Panc1 (cell line): ENCODE results near the gene ALLC. TPM values are rescaled to one million over a fixed set of nuclear protein-coding genes. Genes with fewer than 3 reads are reported as not detected.

Source experiments
- ATAC-seq: fragments of 200-7000 bp; cut with Tn5 transposase; 2 replicates; pipeline ENCODE4 v1.9.1; 2020; ENCODE audit warnings: mild to moderate bottlenecking, moderate library complexity
- BruUV-seq: library from RNA; stranded (reverse); fragments of 400-500 nt; replicated peaks from 2 replicates; lab custom pipeline; 2021; lab: Mats Ljungman, UMichigan
- CTCF ChIA-PET: fragments of 300-600 bp; sonication (Branson Sonifier 250); formaldehyde crosslinking; loops from one replicate; lab custom pipeline; 2022; ENCODE audit warnings: antibody characterized with exemption; lab: Charles Lee
- POLR2A ChIA-PET: fragments of 300-600 bp; sonication (Branson Sonifier 250); formaldehyde crosslinking; loops from one replicate; lab custom pipeline; 2022; ENCODE audit warnings: antibody characterized with exemption; lab: Charles Lee
- DNase-seq: peaks from one replicate; pipeline ENCODE4 v3.0.0-alpha.2; 2010; ENCODE audit warnings: low read depth, low spot score
- H3K27ac ChIP-seq: 2 replicates; pipeline ENCODE4 v1.5.1; 2011; ENCODE audit warnings: mild to moderate bottlenecking, low read length, inconsistent platforms
- H3K27me3 ChIP-seq: fragments of 200-500 bp; sonication (Bioruptor generic); 2 replicates; pipeline ENCODE4 v1.6.0; 2014; ENCODE audit warnings: low read length, inconsistent platforms; ENCODE audit not compliant: control insufficient read depth, insufficient read depth
- H3K36me3 ChIP-seq: fragments of 200-500 bp; sonication (Bioruptor generic); 2 replicates; pipeline ENCODE4 v1.5.1; 2014; ENCODE audit warnings: inconsistent platforms, mild to moderate bottlenecking, low read length, moderate library complexity; ENCODE audit not compliant: control insufficient read depth, insufficient read depth
- H3K4me1 ChIP-seq: 2 replicates; pipeline ENCODE4 v1.5.1; 2011; ENCODE audit warnings: inconsistent platforms, mild to moderate bottlenecking, low read length, moderate library complexity; ENCODE audit not compliant: control insufficient read depth, insufficient read depth
- H3K4me3 ChIP-seq, 2 experiments: 2 replicates each; pipeline ENCODE4 v1.5.1; 2011 to 2012; ENCODE audit warnings: low read depth in 2 of 2, low read length in 2 of 2, mild to moderate bottlenecking in 2 of 2, inconsistent platforms in 1 of 2, moderate library complexity in 1 of 2
- H3K9me3 ChIP-seq: fragments of 200-500 bp; sonication (Bioruptor generic); 2 replicates; pipeline ENCODE4 v1.5.1; 2014; ENCODE audit warnings: low read depth, mild to moderate bottlenecking, inconsistent platforms, low read length, moderate library complexity; ENCODE audit not compliant: control insufficient read depth, insufficient read depth
- POLR2AphosphoS5 ChIP-seq: IDR thresholded peaks from 2 replicates; pipeline ENCODE4 v1.6.1; 2012; ENCODE audit warnings: mild to moderate bottlenecking, low read depth, low read length, moderate library complexity
- SIN3A ChIP-seq: IDR thresholded peaks from 2 replicates; pipeline ENCODE4 v1.6.1; 2012; ENCODE audit warnings: low read depth, mild to moderate bottlenecking, low read length, moderate library complexity, borderline replicate concordance; ENCODE audit not compliant: insufficient read depth
- TCF7L2 ChIP-seq: IDR thresholded peaks from 2 replicates; pipeline ENCODE4 v1.6.1; 2011; ENCODE audit warnings: mild to moderate bottlenecking, low read depth, low read length, inconsistent platforms
- in situ Hi-C: cut with HindIII; loops from 2 replicates; pipeline ENCODE4 v1.10.0; 2016; ENCODE audit warnings: low sequenced_read_pairs, low pct_unique_long_range_greater_than_20kb
- intact Hi-C: fragments of 100-400 bp; cut with micrococcal nuclease; formaldehyde crosslinking; loops from one replicate; pipeline ENCODE4 v1.10.0; 2022; ENCODE audit not compliant: unreplicated experiment
- total RNA-seq: library from RNA; stranded (reverse); gene quantifications from one replicate; pipeline ENCODE4 v1.2.1, GENCODE V29; 2021; ENCODE audit not compliant: unreplicated experiment
- TF ChIP-seq, protein P1 (sequence below): fragments of 450-650 bp; IDR thresholded peaks from 2 replicates; pipeline ENCODE4 v1.5.1; 2017; ENCODE audit warnings: mild to moderate bottlenecking
- TF ChIP-seq, protein P2 (sequence below), 2 experiments: IDR thresholded peaks; 2 replicates each; pipeline ENCODE4 v1.6.1; 2011 to 2012; ENCODE audit warnings: low read depth in 2 of 2, control low read depth in 1 of 2, low read length in 1 of 2, mild to moderate bottlenecking in 1 of 2, moderate library complexity in 1 of 2; ENCODE audit not compliant: insufficient read depth in 1 of 2

The ALLC gene
- total RNA-seq, 1 experiment from 2014 or later: not detected

DNA sequence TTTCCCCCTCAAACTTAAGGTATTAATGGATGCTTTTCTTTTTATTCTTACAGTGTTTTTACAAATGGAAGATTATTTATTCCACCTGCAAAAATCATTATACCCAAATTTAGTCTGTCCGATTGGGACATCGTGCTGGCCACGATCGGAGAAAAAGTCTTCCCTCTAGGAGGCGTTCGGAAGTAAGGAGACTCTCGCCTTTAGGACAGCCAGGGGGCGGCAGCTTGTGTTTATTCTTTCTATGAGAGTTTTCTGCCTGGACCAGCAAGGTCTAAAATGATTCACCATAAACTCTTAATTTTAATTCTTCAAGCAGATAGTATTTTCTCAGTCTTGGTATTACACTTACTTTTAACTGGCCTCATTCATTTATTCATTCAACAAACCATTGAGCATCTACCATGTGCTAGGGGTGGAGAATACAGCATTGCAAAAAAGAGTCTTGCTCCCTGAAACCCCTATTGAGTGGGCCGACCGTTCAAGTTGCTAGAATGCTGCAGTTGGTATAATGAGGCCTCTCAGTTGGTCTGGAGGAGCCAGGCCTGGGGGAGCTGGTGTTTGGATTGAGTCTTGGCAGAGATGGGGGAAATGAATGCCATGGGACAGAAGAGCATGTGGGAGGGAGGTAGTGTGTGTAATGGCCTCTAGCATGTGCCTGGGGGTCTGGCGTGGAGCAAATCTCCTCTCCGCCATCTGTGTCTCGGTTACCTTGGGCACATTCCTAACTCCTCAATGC, 84.0 kb downstream of the ALLC start:
- no peaks in the 10 kb centered on the region for H3K9me3 ChIP-seq
- no peak for TF ChIP-seq SIN3A
- no peak for TF ChIP-seq POLR2AphosphoS5
- no peak for TF ChIP-seq TCF7L2
- TF ChIP-seq, protein P1, sequence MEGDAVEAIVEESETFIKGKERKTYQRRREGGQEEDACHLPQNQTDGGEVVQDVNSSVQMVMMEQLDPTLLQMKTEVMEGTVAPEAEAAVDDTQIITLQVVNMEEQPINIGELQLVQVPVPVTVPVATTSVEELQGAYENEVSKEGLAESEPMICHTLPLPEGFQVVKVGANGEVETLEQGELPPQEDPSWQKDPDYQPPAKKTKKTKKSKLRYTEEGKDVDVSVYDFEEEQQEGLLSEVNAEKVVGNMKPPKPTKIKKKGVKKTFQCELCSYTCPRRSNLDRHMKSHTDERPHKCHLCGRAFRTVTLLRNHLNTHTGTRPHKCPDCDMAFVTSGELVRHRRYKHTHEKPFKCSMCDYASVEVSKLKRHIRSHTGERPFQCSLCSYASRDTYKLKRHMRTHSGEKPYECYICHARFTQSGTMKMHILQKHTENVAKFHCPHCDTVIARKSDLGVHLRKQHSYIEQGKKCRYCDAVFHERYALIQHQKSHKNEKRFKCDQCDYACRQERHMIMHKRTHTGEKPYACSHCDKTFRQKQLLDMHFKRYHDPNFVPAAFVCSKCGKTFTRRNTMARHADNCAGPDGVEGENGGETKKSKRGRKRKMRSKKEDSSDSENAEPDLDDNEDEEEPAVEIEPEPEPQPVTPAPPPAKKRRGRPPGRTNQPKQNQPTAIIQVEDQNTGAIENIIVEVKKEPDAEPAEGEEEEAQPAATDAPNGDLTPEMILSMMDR: no peak
- TF ChIP-seq, protein P2, sequence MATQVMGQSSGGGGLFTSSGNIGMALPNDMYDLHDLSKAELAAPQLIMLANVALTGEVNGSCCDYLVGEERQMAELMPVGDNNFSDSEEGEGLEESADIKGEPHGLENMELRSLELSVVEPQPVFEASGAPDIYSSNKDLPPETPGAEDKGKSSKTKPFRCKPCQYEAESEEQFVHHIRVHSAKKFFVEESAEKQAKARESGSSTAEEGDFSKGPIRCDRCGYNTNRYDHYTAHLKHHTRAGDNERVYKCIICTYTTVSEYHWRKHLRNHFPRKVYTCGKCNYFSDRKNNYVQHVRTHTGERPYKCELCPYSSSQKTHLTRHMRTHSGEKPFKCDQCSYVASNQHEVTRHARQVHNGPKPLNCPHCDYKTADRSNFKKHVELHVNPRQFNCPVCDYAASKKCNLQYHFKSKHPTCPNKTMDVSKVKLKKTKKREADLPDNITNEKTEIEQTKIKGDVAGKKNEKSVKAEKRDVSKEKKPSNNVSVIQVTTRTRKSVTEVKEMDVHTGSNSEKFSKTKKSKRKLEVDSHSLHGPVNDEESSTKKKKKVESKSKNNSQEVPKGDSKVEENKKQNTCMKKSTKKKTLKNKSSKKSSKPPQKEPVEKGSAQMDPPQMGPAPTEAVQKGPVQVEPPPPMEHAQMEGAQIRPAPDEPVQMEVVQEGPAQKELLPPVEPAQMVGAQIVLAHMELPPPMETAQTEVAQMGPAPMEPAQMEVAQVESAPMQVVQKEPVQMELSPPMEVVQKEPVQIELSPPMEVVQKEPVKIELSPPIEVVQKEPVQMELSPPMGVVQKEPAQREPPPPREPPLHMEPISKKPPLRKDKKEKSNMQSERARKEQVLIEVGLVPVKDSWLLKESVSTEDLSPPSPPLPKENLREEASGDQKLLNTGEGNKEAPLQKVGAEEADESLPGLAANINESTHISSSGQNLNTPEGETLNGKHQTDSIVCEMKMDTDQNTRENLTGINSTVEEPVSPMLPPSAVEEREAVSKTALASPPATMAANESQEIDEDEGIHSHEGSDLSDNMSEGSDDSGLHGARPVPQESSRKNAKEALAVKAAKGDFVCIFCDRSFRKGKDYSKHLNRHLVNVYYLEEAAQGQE (IDR thresholded peaks at IDR 0.05; ENCODE audit: insufficient read depth in 1 of 2, low read depth in 2 of 2, low read length in 1 of 2): no peak
- intact Hi-C loops: no loop called here
- peaks cover 2% of the 10 kb centered on the region; the same call in 1 of the 2 replicates for H3K27me3 ChIP-seq
- no peaks in the 10 kb centered on the region; the same call in 1 of the 2 replicates for H3K36me3 ChIP-seq
- no TSS peak for BruUV-seq
- no peak for ATAC-seq
- in situ Hi-C loops: no loop called here
- H3K4me1 ChIP-seq: no peaks in the 10 kb centered on the region
- no peak overlapping the region for H3K4me3 ChIP-seq
- H3K27ac ChIP-seq: no peak overlapping the region
- DNase-seq: no peak
- ChIA-PET CTCF (no interaction called here), POLR2A (no interaction called here)

DNA sequence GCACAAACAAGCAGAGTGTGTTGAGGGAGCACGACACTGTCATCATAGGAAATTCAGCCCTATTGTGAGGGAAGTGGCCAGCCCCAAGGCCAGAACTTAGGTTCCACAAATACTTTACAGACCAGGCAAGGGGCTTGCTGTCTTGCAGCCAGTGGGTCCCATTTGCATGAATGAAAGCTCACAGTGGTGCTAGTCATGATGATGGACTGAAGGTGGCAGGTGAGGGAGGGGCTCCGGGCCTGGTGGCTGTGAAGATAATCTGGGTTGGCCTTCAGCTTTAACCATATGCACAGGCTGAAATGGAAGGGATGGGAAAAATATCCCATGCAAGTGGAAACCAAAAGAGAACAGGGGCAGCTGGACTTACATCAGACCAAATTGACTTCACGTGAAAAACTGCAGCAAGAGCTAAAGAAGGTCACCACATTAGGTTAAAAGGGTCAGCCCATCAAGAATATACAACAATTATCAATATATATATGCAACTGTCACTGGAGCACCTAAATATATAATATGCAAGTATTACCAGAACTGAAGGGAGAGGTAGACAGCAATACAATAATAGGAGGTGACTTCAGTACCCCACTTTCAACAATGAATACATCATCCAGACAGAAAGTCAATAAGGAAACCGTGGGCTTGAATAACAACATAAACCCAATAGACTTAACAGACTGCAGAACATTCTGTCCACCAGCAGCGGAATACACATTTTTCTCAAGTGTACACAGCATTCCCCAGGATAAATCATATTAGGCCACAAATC, 84.9 kb downstream of the ALLC start:
- no peaks in the 10 kb centered on the region for H3K9me3 ChIP-seq
- no peaks in the 10 kb centered on the region; the same call in 1 of the 2 replicates for H3K27me3 ChIP-seq
- H3K36me3 ChIP-seq: no peaks in the 10 kb centered on the region; the same call in 1 of the 2 replicates
- TF ChIP-seq, protein P2 (IDR thresholded peaks at IDR 0.05; ENCODE audit: insufficient read depth in 1 of 2, low read depth in 2 of 2, low read length in 1 of 2): no peak
- TF ChIP-seq SIN3A: no peak
- TF ChIP-seq POLR2AphosphoS5: no peak
- no peak for TF ChIP-seq TCF7L2
- TF ChIP-seq, protein P1: no peak
- BruUV-seq: no TSS peak
- ATAC-seq (no peak), DNase-seq (no peak)
- in situ Hi-C loops: no loop called here
- no peak overlapping the region for H3K4me3 ChIP-seq
- intact Hi-C loops: no loop called here
- ChIA-PET POLR2A (no interaction called here), CTCF (no interaction called here)
- H3K27ac ChIP-seq: no peak overlapping the region
- H3K4me1 ChIP-seq: no peaks in the 10 kb centered on the region
